Gastroesophageal sphincter (tissue), 4 donors: ENCODE results near the gene TEX26. TPM values are rescaled to one million over a fixed set of nuclear protein-coding genes. Genes with fewer than 3 reads are reported as not detected.

Experiments
- ATAC-seq: fragments of 150-250 bp; one replicate; pipeline ENCODE4 v1.9.1; 2016; ENCODE audit warnings: mild to moderate bottlenecking, moderate library complexity
- H3K27ac ChIP-seq, 4 donors: fragments of 200-600 bp; sonication (generic) in 3 of 4; 1 replicate in 3 of 4; 2 replicates in 1 of 4; pipeline ENCODE4 v1.5.1; 2016 to 2019
- H3K27me3 ChIP-seq: fragments of 200-600 bp; sonication (generic); one replicate; pipeline ENCODE4 v1.5.1; 2019
- H3K36me3 ChIP-seq, 2 donors: fragments of 200-600 bp; sonication (generic); one replicate each; pipeline ENCODE4 v1.5.1; 2019; ENCODE audit warnings: control low read depth in 1 of 2
- H3K4me1 ChIP-seq, 3 donors: fragments of 200-600 bp; sonication (generic); 1 replicate in 2 of 3; 2 replicates in 1 of 3; pipeline ENCODE4 v1.5.1; 2016 to 2019; ENCODE audit warnings: control low read depth in 2 of 3
- H3K4me3 ChIP-seq, 2 donors: fragments of 200-600 bp; sonication (generic); one replicate each; pipeline ENCODE4 v1.5.1; 2019; ENCODE audit warnings: mild to moderate bottlenecking in 1 of 2, moderate library complexity in 1 of 2
- H3K9me3 ChIP-seq, 3 donors: fragments of 200-600 bp; sonication (generic); one replicate each; pipeline ENCODE4 v1.5.1; 2017 to 2019; ENCODE audit warnings: control low read depth in 2 of 3
- EP300 ChIP-seq: sonication (generic); formaldehyde crosslinking; IDR thresholded peaks from one replicate; pipeline ENCODE4 v1.6.1; 2017; ENCODE audit warnings: antibody characterized with exemption, mild to moderate bottlenecking
- POLR2A ChIP-seq, 2 donors: fragments of 450-650 bp; IDR thresholded peaks; one replicate each; pipeline ENCODE4 v1.6.1; 2017; ENCODE audit warnings: antibody characterized with exemption in 2 of 2, mild to moderate bottlenecking in 2 of 2, moderate library complexity in 1 of 2
- POLR2AphosphoS5 ChIP-seq: sonication (generic); formaldehyde crosslinking; IDR thresholded peaks from one replicate; pipeline ENCODE4 v1.6.1; 2017; ENCODE audit warnings: antibody characterized with exemption
- WGBS, 2 donors: methylation state at CpG; one replicate each; pipeline ENCODE4 v1.1.5; 2018; ENCODE audit warnings: low coverage in 1 of 2; 5-methylcytosine and 5-hydroxymethylcytosine counted together
- total RNA-seq, 4 donors: library from RNA; depleted of rRNA; stranded (reverse); fragments of >200 nt; gene quantifications; one replicate each; pipeline ENCODE4 v1.1.0, GENCODE V29; 2016
- TF ChIP-seq, protein P1 (sequence below), 4 experiments: fragments of 200-600 bp in 2 of 4; fragments of 450-650 bp in 2 of 4; sonication (generic) in 1 of 4; IDR thresholded peaks; one replicate each; pipeline ENCODE4 v1.5.1; 2017 to 2019; ENCODE audit warnings: antibody characterized with exemption in 4 of 4, mild to moderate bottlenecking in 2 of 4, moderate library complexity in 2 of 4

Gene TEX26
- total RNA-seq, 4 donors from 2014 or later, result 0.27 to 1.7 TPM; not detected in 2

GRCh38 chr13:31000889-31001288 is 68.4 kb downstream of the TEX26 start:
- no peak for ATAC-seq

GRCh38 chr13:31001647-31002046 is 69.2 kb downstream of the TEX26 start:
- Histone ChIP-seq H3K27me3 (no peaks in the 10 kb centered on the region), H3K4me3 (no peak overlapping the region), H3K27ac (no peak overlapping the region), H3K4me1 (peaks cover 0 to 11% (median 0%) of the 10 kb centered on the region in 3 donors), H3K36me3 (no peaks in the 10 kb centered on the region), H3K9me3 (no peaks in the 10 kb centered on the region)
- 52 to 85% methylated on average over 2 of the region's 2 CpGs for WGBS, 2 donors
- no peak for ATAC-seq
- TF ChIP-seq EP300 (no peak), POLR2AphosphoS5 (no peak), POLR2A (IDR thresholded peaks at IDR 0.05) (no peak)
- TF ChIP-seq, protein P1, sequence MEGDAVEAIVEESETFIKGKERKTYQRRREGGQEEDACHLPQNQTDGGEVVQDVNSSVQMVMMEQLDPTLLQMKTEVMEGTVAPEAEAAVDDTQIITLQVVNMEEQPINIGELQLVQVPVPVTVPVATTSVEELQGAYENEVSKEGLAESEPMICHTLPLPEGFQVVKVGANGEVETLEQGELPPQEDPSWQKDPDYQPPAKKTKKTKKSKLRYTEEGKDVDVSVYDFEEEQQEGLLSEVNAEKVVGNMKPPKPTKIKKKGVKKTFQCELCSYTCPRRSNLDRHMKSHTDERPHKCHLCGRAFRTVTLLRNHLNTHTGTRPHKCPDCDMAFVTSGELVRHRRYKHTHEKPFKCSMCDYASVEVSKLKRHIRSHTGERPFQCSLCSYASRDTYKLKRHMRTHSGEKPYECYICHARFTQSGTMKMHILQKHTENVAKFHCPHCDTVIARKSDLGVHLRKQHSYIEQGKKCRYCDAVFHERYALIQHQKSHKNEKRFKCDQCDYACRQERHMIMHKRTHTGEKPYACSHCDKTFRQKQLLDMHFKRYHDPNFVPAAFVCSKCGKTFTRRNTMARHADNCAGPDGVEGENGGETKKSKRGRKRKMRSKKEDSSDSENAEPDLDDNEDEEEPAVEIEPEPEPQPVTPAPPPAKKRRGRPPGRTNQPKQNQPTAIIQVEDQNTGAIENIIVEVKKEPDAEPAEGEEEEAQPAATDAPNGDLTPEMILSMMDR (IDR thresholded peaks at IDR 0.05), result no peak

More at GRCh38 chr13:31000889-31001288, 68.4 kb downstream of the TEX26 start:
- Histone ChIP-seq H3K36me3 (no peaks in the 10 kb centered on the region), H3K27me3 (no peaks in the 10 kb centered on the region), H3K9me3 (no peaks in the 10 kb centered on the region), H3K4me3 (no peak overlapping the region), H3K4me1 (peaks cover 0 to 11% (median 0%) of the 10 kb centered on the region in 3 donors), H3K27ac (no peak overlapping the region)
- 63 to 81% methylated on average over 2 to 3 of the region's 3 CpGs for WGBS, 2 donors
- TF ChIP-seq, protein P1 (IDR thresholded peaks at IDR 0.05), result no peak
- TF ChIP-seq EP300, result no peak
- TF ChIP-seq POLR2AphosphoS5, result no peak
- no peak for TF ChIP-seq POLR2A (IDR thresholded peaks at IDR 0.05)

GRCh38 chr13:31005066-31005465 is 72.6 kb downstream of the TEX26 start:
- Histone ChIP-seq H3K27ac (no peak overlapping the region), H3K9me3 (no peaks in the 10 kb centered on the region), H3K27me3 (no peaks in the 10 kb centered on the region), H3K4me3 (no peak overlapping the region), H3K4me1 (peaks cover 0 to 10% (median 0%) of the 10 kb centered on the region in 3 donors), H3K36me3 (no peaks in the 10 kb centered on the region)
- no peak for ATAC-seq
- TF ChIP-seq, protein P1 (IDR thresholded peaks at IDR 0.05), result no peak
- TF ChIP-seq POLR2AphosphoS5 (no peak), POLR2A (IDR thresholded peaks at IDR 0.05) (no peak), EP300 (no peak)
- WGBS, 2 donors, result no CpG with 5 or more reads among the region's 23 CpGs

- H3K4me1 ChIP-seq, result peaks cover 0 to 10% (median 0%) of the 10 kb centered on the region in 3 donors
- no peak overlapping the region for H3K4me3 ChIP-seq
- ATAC-seq, result no peak
- WGBS, 2 donors, result 29 to 66% methylated on average over 2 to 4 of the region's 4 CpGs
- no peaks in the 10 kb centered on the region for H3K36me3 ChIP-seq
- no peaks in the 10 kb centered on the region for H3K27me3 ChIP-seq
- TF ChIP-seq, protein P1 (IDR thresholded peaks at IDR 0.05), result no peak
- TF ChIP-seq POLR2AphosphoS5, result no peak
- no peaks in the 10 kb centered on the region for H3K9me3 ChIP-seq
- no peak overlapping the region for H3K27ac ChIP-seq
Measured at GRCh38 chr13:31007417-31007816, 75.0 kb downstream of the TEX26 start.

DNA sequence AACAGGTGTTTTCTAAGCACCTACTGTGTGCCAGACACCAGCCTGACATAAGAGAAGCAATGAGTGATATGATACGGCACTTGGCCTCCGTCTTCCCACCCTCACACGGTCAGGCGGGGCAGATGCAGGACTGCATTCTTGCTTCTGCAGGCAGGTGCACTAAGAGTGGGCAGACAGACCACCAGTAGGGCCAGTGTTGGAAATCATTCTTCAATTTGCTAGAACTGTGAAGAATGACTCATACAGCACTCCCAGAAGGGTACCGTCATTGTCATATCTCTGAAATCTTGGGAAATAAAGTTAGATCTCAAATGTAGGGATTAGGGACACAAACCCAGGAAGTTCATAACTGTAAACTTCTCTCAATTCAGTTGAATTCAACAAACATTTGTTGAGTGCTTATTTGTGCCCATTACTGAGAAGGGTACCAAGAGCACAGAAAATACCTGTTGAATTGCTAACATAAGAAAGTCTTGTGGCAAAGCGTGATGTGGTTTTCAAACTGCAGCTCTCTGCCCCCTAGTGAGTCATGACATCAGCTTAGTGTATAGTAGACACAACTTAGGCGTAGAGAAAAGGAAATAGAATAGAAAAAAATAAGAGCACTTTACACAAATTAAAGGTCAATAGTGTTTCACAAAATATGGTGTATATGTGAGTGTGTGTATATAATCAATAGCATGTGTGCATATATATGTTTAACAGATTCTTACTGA is 76.1 kb downstream of the TEX26 start:
- Histone ChIP-seq H3K36me3 (no peaks in the 10 kb centered on the region), H3K4me3 (no peak overlapping the region), H3K27ac (no peak overlapping the region), H3K4me1 (peaks cover 0 to 10% (median 0%) of the 10 kb centered on the region in 3 donors), H3K27me3 (no peaks in the 10 kb centered on the region), H3K9me3 (no peaks in the 10 kb centered on the region)
- WGBS, 2 donors, result 77 to 94% methylated on average over 5 to 7 of the region's 7 CpGs
- TF ChIP-seq POLR2AphosphoS5 (no peak), POLR2A (IDR thresholded peaks at IDR 0.05) (no peak), EP300 (no peak)
- TF ChIP-seq, protein P1 (IDR thresholded peaks at IDR 0.05), result no peak
- ATAC-seq, result no peak
